SIG-M5 treated with dmso at 0.1 percent for 504 hours (cell line): Measurements from ENCODE around the gene NDUFA3.
A peak's percentile ranks its signal among the peaks of the same experiment; 100 is the strongest.

Source experiments
- DNase-seq: peaks from one replicate; lab custom pipeline; 2025; ENCODE audit not compliant: unreplicated experiment; lab: John Stamatoyannopoulos, UW

Gene NDUFA3

DNA sequence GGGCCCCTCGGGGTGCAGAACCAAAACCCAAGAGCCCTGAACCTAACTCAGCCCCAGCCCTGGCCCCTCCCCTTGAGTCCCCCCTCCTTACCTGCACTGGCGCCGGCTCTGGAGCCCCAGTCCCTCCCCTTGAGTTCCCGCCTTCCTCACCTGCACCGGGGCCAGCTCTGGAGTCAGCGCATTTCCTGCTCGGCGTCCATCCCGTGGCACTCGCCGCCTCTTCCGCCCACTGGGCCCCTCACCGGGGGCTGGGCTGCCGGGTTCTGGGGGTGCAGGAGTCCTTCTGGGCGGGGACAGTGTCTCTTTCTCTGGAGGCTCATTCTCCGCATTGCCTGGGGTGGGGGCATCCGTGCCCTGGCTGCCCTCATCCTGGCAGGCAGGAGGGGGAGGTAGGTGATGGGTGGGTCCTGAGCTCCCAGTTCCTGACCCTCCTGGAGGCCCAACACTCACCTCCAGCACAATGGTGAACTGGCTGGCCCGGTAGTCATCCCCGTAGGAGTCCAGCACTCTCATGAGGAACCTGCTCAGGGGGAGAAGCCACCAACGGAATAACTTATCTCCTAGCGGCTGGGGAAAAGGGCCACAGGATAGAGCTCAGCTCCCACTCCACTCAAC is 5.3 kb downstream of the NDUFA3 start:
- DNase-seq: no peak

DNA sequence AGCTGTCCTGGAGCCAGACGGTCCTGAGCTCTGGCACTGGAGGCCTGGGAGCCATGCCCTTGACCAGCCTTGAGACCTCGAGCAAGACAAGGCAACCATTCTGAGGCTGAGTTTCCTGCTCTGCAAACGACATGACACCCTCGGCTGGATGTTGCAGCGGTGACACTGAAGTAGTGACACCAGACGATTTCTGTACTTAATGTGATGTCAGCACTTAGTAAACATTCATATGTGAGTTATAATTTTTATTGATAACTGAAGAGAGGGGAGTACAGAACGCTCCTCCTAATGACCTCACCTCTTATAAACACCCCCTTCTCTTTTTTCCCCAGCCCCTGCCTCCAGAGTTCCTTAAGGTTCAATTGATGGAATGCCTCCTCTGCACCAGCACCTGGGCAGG is 5.8 kb downstream of the NDUFA3 start:
- DNase-seq: no peak

DNA sequence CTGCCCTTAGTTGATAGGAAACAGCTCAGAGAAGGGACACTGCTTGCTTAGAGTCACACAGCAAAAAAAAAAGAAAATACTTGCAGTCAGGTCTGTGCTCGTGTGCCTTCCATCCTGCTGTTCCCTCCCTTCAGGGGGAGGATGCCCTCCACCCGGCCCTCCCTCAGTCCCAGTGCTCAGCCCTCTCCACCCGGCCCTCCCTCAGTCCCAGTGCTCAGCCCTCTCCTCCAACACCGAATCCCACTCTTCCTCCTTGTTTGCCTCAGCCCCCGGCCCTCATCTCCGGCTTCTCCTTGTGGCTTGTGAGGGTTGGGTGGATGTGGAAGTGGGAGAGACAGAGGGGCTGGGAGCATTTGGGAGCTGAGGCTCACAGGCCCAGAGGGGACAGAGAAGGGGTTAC is 7.0 kb downstream of the NDUFA3 start:
- no peak for DNase-seq

DNA sequence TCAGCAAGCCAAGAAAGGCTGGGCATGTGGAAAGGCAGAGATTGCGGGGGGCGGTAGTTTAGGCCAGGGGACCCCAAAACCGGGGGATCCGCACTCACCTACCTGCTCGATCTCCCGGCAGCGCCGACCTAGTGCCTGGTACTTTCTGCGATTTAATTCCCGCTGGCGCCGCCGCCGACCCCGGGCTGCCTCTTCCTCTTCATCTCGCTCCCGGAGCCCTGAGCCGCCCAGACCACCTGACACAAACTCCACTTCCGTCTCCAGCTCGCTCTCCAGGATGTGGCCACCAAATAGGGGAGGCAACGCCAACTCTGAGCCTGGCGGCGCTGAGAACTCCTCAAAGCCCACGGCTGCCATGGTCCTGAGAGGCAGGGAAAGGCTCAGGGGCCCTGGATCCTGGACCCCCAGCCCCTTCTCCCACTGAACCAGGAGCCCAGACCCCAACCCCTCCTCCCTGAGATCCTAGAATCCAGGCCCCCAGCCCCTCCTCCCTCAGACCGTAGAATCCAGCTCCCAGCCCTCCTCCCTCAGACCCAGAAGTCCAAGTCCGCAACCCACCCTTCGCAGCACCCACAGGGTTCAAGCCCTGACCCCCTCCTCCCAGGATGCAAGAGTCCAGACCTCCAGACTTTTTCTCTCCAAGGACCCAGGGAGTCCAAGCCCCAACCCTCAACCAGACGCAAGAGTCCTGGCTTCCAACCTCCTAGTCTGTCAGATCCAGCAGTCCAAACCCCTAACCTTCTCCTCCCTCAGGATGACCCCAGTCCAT is 11.9 kb downstream of the NDUFA3 start:
- peak; percentile 81 for DNase-seq

DNA sequence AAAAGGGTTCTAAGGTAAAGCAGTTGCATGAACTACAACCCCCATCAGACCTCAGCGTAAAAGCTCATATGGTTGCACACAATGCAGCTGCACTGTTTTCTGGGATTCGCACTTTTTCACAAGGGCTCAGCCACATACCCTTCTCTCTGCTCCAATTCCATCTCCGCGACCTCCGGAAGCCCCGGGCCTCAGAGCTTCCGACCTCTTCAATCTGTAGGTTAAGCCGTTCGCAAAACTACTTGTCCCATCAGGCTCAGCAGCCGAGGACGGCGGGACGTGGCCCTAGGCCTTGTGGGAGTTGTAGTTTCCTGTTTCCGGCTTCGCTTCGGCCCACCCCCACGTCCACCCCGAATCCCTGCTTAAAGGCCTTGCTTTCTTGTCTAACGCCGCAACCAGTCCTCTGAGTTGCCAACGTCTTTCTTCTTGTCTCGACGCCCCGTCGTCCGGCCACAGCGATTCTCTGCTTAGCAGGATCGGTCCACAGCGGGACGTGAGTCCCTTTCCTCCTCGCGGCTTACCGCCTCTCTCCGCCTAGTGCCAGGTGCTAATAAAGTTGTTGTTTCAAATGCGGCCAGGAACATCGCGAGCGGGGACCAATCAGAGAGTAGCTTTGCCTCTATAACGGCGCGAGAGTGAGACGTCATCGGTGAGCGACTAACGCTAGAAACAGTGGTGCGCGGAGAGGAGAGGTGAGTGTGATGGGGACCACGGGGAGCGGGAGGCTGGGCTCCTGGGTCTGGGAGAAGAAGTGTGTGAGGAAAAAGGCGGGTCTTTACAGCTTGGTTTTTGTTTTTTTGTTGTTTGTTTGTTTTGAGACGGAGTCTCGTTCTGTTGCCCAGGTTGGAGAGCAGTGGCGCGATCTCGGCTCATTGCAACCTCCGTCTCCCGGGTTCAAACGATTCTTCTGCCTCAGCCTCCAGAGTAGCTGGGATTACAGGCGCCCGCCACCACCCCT is 12.7 kb downstream of the NDUFA3 start, which contains the start of the genes PRPF31 and TFPT:
Gene PRPF31, plus strand, starts transcription at position 646 of the 955 bp plus-strand sequence. CDS start 2,525 bp downstream, outside the sequence.
Gene TFPT, minus strand, starts transcription at position 549 of the 955 bp plus-strand sequence. Its CDS starts 388 bp downstream, at position 161.
- DNase-seq: peak; percentile 97

DNA sequence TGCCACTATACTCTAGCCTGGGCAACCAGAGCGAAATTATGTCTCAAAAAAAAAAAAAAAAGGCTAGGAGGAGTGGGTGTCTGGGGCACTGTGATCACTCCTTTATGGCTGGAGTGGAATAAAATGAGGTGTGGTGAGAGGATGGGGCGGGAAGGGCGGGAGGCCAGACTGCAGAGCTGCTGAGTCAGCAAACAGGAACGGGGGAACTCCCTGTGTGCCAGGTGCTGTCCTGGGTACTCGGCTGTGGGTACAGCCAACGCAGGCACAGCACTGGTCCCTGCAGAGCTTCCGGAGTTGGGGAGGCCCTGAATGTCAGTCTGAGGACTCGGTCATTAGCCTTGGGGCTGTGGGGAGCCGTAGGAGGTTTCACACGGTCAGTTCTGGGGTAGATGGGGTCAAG is 18.6 kb downstream of the NDUFA3 start:
- no peak for DNase-seq

DNA sequence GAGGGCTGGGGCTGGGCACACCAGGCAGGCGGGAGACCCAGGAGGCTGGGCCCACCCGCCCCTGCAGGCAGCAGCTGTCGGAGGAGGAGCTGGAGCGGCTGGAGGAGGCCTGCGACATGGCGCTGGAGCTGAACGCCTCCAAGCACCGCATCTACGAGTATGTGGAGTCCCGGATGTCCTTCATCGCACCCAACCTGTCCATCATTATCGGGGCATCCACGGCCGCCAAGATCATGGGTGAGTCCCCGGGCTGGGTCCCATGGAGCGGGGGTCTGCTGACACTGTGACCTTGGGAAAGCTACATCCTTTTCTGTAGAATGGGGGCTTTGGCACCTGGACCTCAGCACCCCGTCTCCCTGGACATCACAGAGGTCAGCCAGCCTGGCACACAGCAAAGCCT is 21.0 kb downstream of the NDUFA3 start:
- no peak for DNase-seq

DNA sequence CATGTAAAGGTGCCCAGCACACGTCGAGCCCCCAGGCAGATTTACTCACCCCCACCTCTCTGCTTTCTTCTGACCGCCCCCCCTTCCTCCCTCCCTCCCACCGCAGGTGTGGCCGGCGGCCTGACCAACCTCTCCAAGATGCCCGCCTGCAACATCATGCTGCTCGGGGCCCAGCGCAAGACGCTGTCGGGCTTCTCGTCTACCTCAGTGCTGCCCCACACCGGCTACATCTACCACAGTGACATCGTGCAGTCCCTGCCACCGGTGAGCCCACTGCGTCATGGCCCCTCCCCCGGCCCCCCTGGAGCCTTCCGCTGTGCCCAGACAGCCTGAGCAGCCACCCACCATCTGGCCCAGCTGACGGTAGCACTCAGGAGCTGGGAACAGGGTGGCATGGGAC is 21.7 kb downstream of the NDUFA3 start:
- DNase-seq: no peak

DNA sequence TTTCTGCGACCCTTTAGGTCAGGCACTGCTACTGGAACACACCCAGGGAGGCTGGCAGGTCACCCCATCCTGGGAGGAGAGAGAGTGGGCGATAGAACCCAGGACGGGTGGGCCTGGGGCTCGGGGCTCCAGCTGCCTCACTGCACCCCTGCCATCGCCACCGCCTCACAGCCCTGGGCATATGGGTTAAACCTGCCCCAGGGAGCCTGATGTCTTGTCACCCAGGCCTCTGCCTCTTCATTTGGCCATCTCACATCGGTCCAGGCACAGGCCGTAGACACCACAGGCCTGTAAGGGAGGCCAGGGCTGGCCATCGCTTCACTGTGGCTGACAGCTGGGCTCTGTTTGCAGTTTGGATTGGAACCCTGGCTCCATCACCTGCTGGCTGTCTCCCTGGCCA is 23.1 kb downstream of the NDUFA3 start:
- DNase-seq: no peak

DNA sequence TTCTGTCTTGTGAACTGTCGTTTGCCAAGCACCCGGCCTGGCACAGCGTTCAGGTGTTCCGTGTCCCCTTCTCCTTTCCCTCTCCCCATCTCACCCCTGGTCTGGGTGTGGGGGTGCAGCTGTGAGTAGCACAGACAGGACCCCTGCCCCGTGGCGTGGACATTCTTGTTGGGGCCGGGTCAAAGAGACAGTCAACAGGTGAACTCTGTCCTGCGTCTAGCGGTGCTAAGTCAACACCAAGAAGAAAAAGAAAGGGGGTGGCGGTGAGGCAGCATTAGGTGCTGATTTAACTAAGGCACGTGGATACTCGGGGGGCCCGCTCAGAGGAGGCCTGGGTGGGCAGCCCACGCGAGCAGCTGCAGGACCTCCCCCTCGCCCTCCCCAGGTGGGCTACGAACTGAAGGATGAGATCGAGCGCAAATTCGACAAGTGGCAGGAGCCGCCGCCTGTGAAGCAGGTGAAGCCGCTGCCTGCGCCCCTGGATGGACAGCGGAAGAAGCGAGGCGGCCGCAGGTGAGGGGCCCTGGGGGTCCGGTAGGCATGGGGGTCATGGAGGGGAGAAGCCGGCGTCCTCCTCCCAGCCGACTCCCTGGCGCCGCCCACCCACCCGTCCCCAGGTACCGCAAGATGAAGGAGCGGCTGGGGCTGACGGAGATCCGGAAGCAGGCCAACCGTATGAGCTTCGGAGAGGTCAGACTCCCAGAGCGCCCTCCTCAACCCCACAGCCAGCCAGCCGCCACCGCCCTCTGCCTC is 25.2 kb downstream of the NDUFA3 start:
- DNase-seq: no peak

DNA sequence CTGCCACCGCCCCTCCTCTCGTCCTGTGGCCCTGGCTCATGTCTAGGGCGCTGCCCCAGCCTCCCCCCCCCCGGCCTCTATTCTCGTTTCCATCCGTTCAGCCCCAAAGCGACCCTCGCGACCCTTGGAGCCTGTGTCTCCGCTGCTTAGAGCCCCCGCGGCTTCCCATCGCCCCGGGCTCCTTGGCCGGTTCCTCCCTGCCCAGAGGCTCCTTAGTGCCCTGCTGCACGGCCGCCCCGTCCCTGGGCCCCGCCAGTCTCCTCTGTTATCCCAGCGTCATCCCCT is 25.7 kb downstream of the NDUFA3 start:
- DNase-seq: no peak

DNA sequence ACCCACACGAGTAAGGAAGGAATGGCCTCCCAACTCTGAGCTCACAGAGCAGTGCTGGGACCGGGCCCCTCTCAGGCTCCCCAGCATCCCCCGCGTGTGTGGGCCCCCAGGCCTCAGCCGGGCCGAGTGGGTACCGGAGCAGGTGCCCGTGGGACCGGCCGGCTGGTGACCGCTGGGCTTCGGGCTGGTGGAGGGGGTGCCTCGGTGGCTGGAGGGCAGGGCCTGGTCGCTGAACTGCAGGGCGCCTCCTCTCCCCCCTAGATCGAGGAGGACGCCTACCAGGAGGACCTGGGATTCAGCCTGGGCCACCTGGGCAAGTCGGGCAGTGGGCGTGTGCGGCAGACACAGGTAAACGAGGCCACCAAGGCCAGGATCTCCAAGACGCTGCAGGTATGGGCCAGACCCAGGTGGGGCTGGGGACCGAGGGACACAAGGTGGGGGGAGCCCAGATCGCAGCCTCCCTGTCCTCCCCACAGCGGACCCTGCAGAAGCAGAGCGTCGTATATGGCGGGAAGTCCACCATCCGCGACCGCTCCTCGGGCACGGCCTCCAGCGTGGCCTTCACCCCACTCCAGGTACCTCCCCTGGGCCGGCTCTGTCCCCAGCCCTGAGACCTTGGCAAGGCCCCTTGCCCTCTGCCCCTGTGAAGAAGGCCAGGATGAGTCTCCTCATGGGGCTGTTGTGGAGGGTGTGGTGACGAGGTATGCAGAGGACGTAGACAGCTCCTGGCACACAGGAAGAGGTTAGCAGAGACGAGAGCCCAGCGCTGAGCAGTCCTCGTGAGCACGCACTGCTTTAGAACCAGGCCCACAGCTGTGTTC is 26.4 kb downstream of the NDUFA3 start:
- DNase-seq: no peak

DNA sequence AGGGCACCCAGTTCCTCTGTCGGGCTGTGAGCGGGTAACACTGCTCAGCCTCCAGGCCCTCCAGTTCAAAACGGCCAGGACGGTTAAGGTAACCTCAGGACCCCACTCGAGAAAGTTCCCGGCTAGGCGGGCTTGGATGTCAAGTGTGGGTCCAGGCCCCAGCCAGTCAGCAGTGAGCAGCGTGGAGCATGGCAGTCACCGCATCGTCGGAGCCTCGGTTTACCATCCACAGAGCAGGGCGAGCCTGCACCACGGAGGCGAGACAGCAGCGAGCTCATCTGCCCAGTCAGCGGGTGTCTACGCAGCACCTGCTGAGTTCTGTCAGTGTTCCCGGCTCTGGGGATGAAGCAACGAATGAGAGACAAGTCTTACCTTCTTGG is 27.0 kb downstream of the NDUFA3 start:
- DNase-seq: no peak

DNA sequence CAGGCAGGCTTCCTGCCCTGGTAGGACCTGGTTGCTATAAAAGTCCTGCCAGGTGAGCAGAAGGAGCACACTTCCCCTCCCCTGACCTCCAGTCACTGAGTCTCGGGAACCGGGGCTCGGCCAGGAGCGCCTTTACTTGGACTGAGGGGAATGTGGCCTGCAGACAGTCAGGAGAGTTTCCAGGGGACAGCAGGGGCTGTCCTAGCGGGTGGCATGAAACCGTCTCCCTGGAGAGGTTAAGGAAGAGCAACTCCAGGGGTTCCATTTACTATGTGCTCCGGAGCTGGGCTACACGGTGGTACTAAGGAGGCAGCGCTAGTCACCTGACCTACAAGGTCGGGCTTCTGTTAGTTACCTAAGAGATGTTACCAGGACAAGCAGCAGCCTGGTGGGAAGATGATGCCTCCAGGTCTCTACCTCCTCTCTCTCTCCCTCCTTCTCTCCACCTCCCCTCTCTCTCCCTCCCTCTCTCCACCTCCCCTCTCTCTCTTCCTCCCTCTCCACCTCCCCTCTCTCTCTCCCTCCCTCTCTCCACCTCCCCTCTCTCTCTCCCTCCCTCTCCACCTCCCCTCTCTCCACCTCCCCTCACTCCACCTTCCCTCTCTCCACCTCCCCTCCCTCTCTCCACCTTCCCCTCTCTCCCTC is 30.8 kb downstream of the NDUFA3 start:
- DNase-seq: no peak

DNA sequence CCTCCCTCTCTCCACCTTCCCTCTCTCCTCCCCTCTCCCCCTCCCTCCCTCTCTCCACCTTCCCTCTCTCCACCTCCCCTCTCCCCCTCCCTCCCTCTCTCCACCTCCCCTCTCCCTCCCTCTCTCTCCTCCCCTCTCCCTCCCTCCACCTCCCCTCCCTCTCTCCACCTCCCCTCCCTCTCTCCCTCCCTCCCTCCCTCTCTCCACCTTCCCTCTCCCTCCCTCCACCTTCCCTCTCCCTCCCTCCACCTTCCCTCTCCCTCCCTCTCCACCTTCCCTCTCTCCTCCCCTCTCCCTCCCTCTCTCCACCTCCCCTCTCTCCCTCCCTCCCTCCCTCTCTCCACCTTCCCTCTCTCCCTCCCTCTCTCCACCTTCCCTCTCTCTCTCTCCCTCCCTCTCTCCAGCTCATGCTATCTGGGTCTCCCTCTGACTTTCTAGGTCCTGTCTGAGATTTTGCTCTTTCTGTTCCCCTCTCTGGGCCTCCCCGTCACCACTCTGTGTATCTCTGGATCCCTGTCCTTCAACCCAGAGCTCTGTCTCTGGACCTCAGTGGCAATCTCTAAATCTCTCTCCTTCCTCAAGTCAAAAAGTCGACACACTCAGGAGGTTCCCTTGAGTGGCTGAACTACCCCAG is 31.4 kb downstream of the NDUFA3 start:
- DNase-seq: no peak

DNA sequence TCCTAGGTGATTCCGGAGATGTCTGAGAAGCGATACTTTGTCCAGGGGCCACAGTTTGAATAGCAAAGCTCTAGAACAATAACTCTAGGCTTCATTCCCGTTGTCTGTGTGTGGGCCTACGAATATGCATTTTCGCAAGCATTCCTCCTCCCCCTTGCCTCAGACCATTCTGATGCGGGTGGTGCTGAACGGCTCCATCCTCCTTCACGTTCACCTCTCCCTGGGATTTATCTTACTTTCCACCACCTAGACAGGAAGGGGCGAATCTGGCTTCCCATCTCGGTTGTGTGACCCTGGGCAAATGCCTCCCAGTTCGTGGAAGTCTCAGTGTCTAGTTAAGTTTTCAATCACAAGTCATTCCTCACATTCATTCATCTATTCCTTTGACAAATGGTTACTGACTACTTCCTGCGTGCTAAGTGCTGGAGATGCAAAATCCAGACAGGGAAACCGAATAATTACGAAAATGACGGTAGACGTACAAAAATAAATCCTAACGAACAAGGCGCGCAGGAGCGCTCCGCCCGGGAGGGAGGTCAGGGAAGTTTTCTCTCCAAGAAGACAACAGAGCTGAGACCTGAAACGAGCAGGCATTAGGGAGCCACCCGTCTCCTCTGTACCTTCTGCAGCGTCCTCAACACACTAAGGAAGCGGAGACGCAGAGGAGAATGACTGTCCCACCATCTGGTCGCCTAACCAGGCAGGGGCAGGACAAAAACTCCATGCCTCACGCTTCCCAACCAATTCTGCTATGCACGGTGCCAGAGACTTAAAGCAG is 33.6 kb downstream of the NDUFA3 start:
- no peak for DNase-seq

DNA sequence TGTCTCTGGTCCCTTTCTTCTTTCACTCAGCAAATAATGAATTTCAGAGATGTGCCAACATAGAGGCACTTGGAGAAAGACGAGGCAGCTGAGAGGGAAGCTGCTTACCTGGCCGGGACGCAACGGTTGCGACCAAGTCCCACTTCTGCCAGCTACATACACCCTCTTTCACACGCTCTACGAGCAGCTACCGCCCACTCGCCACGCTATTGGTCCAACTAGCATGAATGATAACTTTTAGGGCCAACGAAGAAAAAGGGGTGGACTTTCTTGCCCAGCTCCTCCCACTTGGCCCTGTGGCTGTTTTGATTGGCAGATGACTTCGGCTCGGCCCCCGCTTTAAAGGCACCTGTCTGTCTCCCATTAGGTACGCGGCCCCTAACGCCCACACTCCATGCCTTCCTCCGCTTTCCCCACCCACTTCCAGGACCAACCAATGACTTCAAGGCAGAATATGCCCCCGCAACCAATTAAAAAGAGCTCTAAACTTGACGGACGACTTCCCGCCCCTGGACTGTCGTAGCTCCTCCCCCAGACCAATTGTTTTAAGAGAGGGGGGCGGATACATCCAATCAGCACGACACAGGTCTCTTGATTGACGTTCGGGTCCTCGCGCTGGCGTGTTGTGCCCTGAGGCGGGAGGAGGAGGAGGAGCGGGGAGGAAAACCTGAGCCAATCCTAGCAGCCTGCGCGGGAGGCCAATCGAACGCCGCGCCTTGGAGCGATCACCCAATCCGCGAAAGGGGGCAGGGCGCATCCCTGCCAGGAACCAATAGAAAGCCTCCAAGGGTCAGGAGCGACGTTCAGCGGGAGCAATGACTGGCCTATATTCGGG is 34.4 kb downstream of the NDUFA3 start:
- DNase-seq: peak; percentile 100
